CD4-positive, alpha-beta memory T cell (primary cell): ENCODE measurements around the gene CLEC4D. TPM values are rescaled to one million over a fixed set of nuclear protein-coding genes. Genes with fewer than 3 reads are reported as not detected.
A peak's percentile ranks its signal among the peaks of the same experiment; 100 is the strongest.
"Not testable (repeated sequence)": the region's sequence is repeated elsewhere in the genome, so short reads cannot be mapped to it uniquely, and the experiment has no call there.

Experiments
- CTCF ChIA-PET: fragments of 350-600 bp; sonication (Branson Sonifier 250); formaldehyde crosslinking; loops from one replicate; lab custom pipeline; 2021; ENCODE audit warnings: inconsistent platforms; ENCODE audit not compliant: partially characterized antibody; lab: Charles Lee
- POLR2A ChIA-PET: fragments of 350-600 bp; sonication (Branson Sonifier 250); formaldehyde crosslinking; loops from one replicate; lab custom pipeline; 2021; ENCODE audit not compliant: partially characterized antibody; lab: Charles Lee
- DNase-seq, 5 donors: peaks; one replicate each; pipeline versions ENCODE4 v3.0.0 to v3.0.0-alpha.2; 2020 to 2022; ENCODE audit warnings: mixed read lengths in 1 of 5
- H3K27ac ChIP-seq: one replicate; pipeline ENCODE4 v1.7.0; 2013; ENCODE audit warnings: low read depth, low read length
- H3K27me3 ChIP-seq: 2 replicates; pipeline ENCODE4 v1.7.0; 2013; ENCODE audit warnings: mild to moderate bottlenecking, low read length, moderate library complexity; ENCODE audit not compliant: insufficient read depth
- H3K36me3 ChIP-seq: 2 replicates; pipeline ENCODE4 v1.7.0; 2013; ENCODE audit warnings: mild to moderate bottlenecking, low read length, moderate library complexity; ENCODE audit not compliant: insufficient read depth
- H3K4me1 ChIP-seq: 2 replicates; pipeline ENCODE4 v1.7.0; 2013; ENCODE audit warnings: mild to moderate bottlenecking, low read length, moderate library complexity; ENCODE audit not compliant: insufficient read depth
- H3K4me3 ChIP-seq, 2 donors: one replicate each; pipeline ENCODE4 v1.7.0; 2013; ENCODE audit warnings: low read length in 2 of 2, mild to moderate bottlenecking in 1 of 2
- H3K9me3 ChIP-seq, 2 donors: one replicate each; pipeline ENCODE4 v1.7.0; 2013; ENCODE audit warnings: low read length in 2 of 2, control low read depth in 1 of 2; ENCODE audit not compliant: control insufficient read depth in 1 of 2
- H3K27ac Mint-ChIP-seq, 7 donors: one replicate each; pipeline ENCODE4 v1.8.0; 2020 to 2021; ENCODE audit warnings: mixed read lengths in 7 of 7, mild to moderate bottlenecking in 6 of 7, inconsistent platforms in 3 of 7, moderate library complexity in 3 of 7
- H3K27me3 Mint-ChIP-seq, 2 donors: one replicate each; pipeline ENCODE4 v1.8.0; 2020 to 2021; ENCODE audit warnings: mixed read lengths in 2 of 2
- H3K36me3 Mint-ChIP-seq, 2 donors: one replicate each; pipeline ENCODE4 v1.8.0; 2020 to 2021; ENCODE audit warnings: mixed read lengths in 2 of 2, inconsistent platforms in 1 of 2, mild to moderate bottlenecking in 1 of 2
- H3K4me1 Mint-ChIP-seq, 4 donors: one replicate each; pipeline ENCODE4 v1.8.0; 2020 to 2021; ENCODE audit warnings: mixed read lengths in 4 of 4, mild to moderate bottlenecking in 1 of 4
- H3K4me3 Mint-ChIP-seq, 8 donors: one replicate each; pipeline ENCODE4 v1.8.0; 2020 to 2021; ENCODE audit warnings: mixed read lengths in 8 of 8, mild to moderate bottlenecking in 7 of 8, moderate library complexity in 6 of 8, inconsistent platforms in 3 of 8
- H3K9me3 Mint-ChIP-seq, 8 donors: one replicate each; pipeline ENCODE4 v1.8.0; 2020 to 2021; ENCODE audit warnings: mixed read lengths in 8 of 8, mild to moderate bottlenecking in 5 of 8, inconsistent platforms in 3 of 8, moderate library complexity in 1 of 8
- intact Hi-C: fragments of 100-400 bp; cut with micrococcal nuclease; formaldehyde crosslinking; loops from one replicate; pipeline ENCODE4 v1.15.1; 2023
- polyA plus RNA-seq, 2 donors: library from polyadenylated mRNA; unstranded; fragments of 300-500 nt; fragmentation: Illumina TruSeq; gene quantifications; one replicate each; pipeline ENCODE4 v1.2.3, GENCODE V29; 2021
- total RNA-seq, 2 experiments: library from RNA; stranded (reverse); gene quantifications; one replicate each; pipeline ENCODE4 v1.2.3, GENCODE V29; 2021

CLEC4D gene
- total and polyA plus RNA-seq, 4 experiments from 2014 or later = not detected

- Mint-ChIP-seq H3K36me3 (no peaks in the 10 kb centered on the region), H3K4me3 (no peak overlapping the region), H3K4me1 (peaks cover 15 to 27% (median 20%) of the 10 kb centered on the region in 4 donors), H3K27me3 (no peaks in the 10 kb centered on the region), H3K27ac (peak overlapping the region in 2 of 7 donors; percentile 60 to 88), H3K9me3 (no peaks in the 10 kb centered on the region)
- ChIA-PET CTCF (interaction anchor here (0.5 to 1.1 kb wide), 2 partner anchors 53 to 392 kb away, joined by 3 read pairs; no protein-coding TSS in a partner anchor), POLR2A (interaction anchor here (1.4 kb wide), 1 partner anchor 52 kb away, joined by 3 read pairs; no protein-coding TSS in a partner anchor)
- no peak overlapping the region for H3K27ac ChIP-seq
- DNase-seq = no peak
- H3K4me3 ChIP-seq = no peak overlapping the region
- H3K36me3 ChIP-seq = no peaks in the 10 kb centered on the region
- peaks cover 17% of the 10 kb centered on the region for H3K4me1 ChIP-seq
- H3K27me3 ChIP-seq = no peaks in the 10 kb centered on the region
- intact Hi-C loops = no loop called here
- H3K9me3 ChIP-seq = no peaks in the 10 kb centered on the region
Observed at GRCh38 chr12:8491646-8492530, 21.4 kb upstream of the CLEC4D start.

- Mint-ChIP-seq H3K9me3 (no peaks in the 10 kb centered on the region), H3K4me3 (peak overlapping the region in 4 of 8 donors; percentile 1 to 53 (median 38)), H3K27me3 (no peaks in the 10 kb centered on the region), H3K36me3 (no peaks in the 10 kb centered on the region), H3K4me1 (peaks cover 15 to 27% (median 20%) of the 10 kb centered on the region in 4 donors), H3K27ac (peak overlapping the region in 6 of 7 donors; percentile 35 to 88 (median 60))
- Histone ChIP-seq H3K27me3 (no peaks in the 10 kb centered on the region), H3K27ac (no peak overlapping the region), H3K9me3 (no peaks in the 10 kb centered on the region), H3K4me1 (peaks cover 17% of the 10 kb centered on the region), H3K36me3 (no peaks in the 10 kb centered on the region), H3K4me3 (no peak overlapping the region)
- ChIA-PET CTCF (no interaction called here), POLR2A (interaction anchor here (1.4 kb wide), 1 partner anchor 51 kb away, joined by 3 read pairs; no protein-coding TSS in a partner anchor)
- intact Hi-C loops = no loop called here
- DNase-seq = peak; percentile 27 to 74 (median 48)
Observed at GRCh38 chr12:8493084-8493483, 20.2 kb upstream of the CLEC4D start.

GRCh38 chr12:8495671-8496070 lies 17.6 kb upstream of the CLEC4D start:
- H3K36me3 Mint-ChIP-seq, POLR2A ChIA-PET, H3K27ac ChIP-seq: not testable (repeated sequence)

GRCh38 chr12:8496074-8496473 lies 17.2 kb upstream of the CLEC4D start:
- H3K36me3 Mint-ChIP-seq, H3K27ac ChIP-seq, H3K4me3 ChIP-seq, POLR2A ChIA-PET, DNase-seq, H3K9me3 ChIP-seq, H3K4me3 Mint-ChIP-seq, CTCF ChIA-PET, H3K27ac Mint-ChIP-seq, H3K36me3 ChIP-seq, intact Hi-C loops, H3K27me3 Mint-ChIP-seq, H3K9me3 Mint-ChIP-seq, H3K27me3 ChIP-seq: not testable (repeated sequence)
- H3K4me1 Mint-ChIP-seq = peaks cover 15 to 28% (median 20%) of the 10 kb centered on the region in 4 donors
- peaks cover 17% of the 10 kb centered on the region for H3K4me1 ChIP-seq

More at GRCh38 chr12:8495671-8496070, 17.6 kb upstream of the CLEC4D start:
- H3K27ac Mint-ChIP-seq, H3K9me3 ChIP-seq, H3K27me3 Mint-ChIP-seq, H3K9me3 Mint-ChIP-seq, H3K4me3 ChIP-seq, H3K36me3 ChIP-seq, H3K4me3 Mint-ChIP-seq, DNase-seq, CTCF ChIA-PET, H3K27me3 ChIP-seq, intact Hi-C loops: not testable (repeated sequence)
- H3K4me1 ChIP-seq = peaks cover 17% of the 10 kb centered on the region
- H3K4me1 Mint-ChIP-seq = peaks cover 15 to 27% (median 20%) of the 10 kb centered on the region in 4 donors

- no peaks in the 10 kb centered on the region for H3K27me3 ChIP-seq
- no peak for DNase-seq
- H3K36me3 ChIP-seq = no peaks in the 10 kb centered on the region
- H3K27ac Mint-ChIP-seq = no peak overlapping the region
- H3K36me3 Mint-ChIP-seq = no peaks in the 10 kb centered on the region
- ChIA-PET CTCF (interaction anchor here (1.1 to 1.5 kb wide), 2 partner anchors 45 to 391 kb away, joined by 4 to 5 read pairs; no protein-coding TSS in a partner anchor), POLR2A (no interaction called here)
- no peaks in the 10 kb centered on the region for H3K9me3 Mint-ChIP-seq
- peaks cover 12% of the 10 kb centered on the region for H3K4me1 ChIP-seq
- H3K27me3 Mint-ChIP-seq = peaks cover 0 to 6% of the 10 kb centered on the region in 2 donors
- H3K9me3 ChIP-seq = no peaks in the 10 kb centered on the region
- H3K4me3 Mint-ChIP-seq = no peak overlapping the region
- H3K4me1 Mint-ChIP-seq = peaks cover 6 to 17% (median 9%) of the 10 kb centered on the region in 4 donors
- H3K27ac ChIP-seq = no peak overlapping the region
- intact Hi-C loops = no loop called here
- H3K4me3 ChIP-seq = no peak overlapping the region
Observed at GRCh38 chr12:8499616-8500015, 13.7 kb upstream of the CLEC4D start.

- Mint-ChIP-seq H3K9me3 (no peaks in the 10 kb centered on the region), H3K4me1 (peaks cover 6 to 17% (median 9%) of the 10 kb centered on the region in 4 donors), H3K27me3 (peaks cover 0 to 8% of the 10 kb centered on the region in 2 donors), H3K4me3 (peak overlapping the region in 3 of 8 donors; percentile 5 to 45 (median 33)), H3K36me3 (no peaks in the 10 kb centered on the region), H3K27ac (peak overlapping the region in 1 of 7 donors; percentile 3)
- ChIA-PET POLR2A (no interaction called here), CTCF (interaction anchor here (0.6 kb wide), 1 partner anchor 39 kb away, joined by 3 read pairs; the partner anchor contains the start of gene CLEC4E)
- Histone ChIP-seq H3K27ac (no peak overlapping the region), H3K4me1 (peaks cover 12% of the 10 kb centered on the region), H3K9me3 (no peaks in the 10 kb centered on the region), H3K4me3 (no peak overlapping the region), H3K27me3 (no peaks in the 10 kb centered on the region), H3K36me3 (no peaks in the 10 kb centered on the region)
- DNase-seq = peak in 1 of 5 donors; percentile 3
- intact Hi-C loops = no loop called here
Observed at GRCh38 chr12:8501720-8502119, 11.6 kb upstream of the CLEC4D start.

GRCh38 chr12:8504351-8504750 lies 9.0 kb upstream of the CLEC4D start:
- intact Hi-C loops = no loop called here
- Histone ChIP-seq H3K9me3 (no peaks in the 10 kb centered on the region), H3K36me3 (no peaks in the 10 kb centered on the region), H3K4me3 (no peak overlapping the region), H3K27me3 (no peaks in the 10 kb centered on the region), H3K4me1 (peaks cover 12% of the 10 kb centered on the region), H3K27ac (no peak overlapping the region)
- DNase-seq = no peak
- no peak overlapping the region for H3K27ac Mint-ChIP-seq
- H3K36me3 Mint-ChIP-seq = no peaks in the 10 kb centered on the region
- CTCF ChIA-PET = no interaction called here
- H3K9me3 Mint-ChIP-seq = no peaks in the 10 kb centered on the region
- peaks cover 6 to 17% (median 9%) of the 10 kb centered on the region in 4 donors for H3K4me1 Mint-ChIP-seq
- POLR2A ChIA-PET = no interaction called here
- no peak overlapping the region for H3K4me3 Mint-ChIP-seq
- H3K27me3 Mint-ChIP-seq = peaks cover 2 to 9% of the 10 kb centered on the region in 2 donors
